ENCODE results near the gene ANKH.

Gene ANKH

GRCh38 chr5:14760548-14761002 is 111.0 kb downstream of the ANKH start:
- no peak for DNase-seq (ENCODE audit: low read depth in 2 of 2)

- DNase-seq (ENCODE audit: low read depth in 2 of 2), result no peak
Observed at GRCh38 chr5:14759744-14760547, 111.6 kb downstream of the ANKH start.

GRCh38 chr5:14757850-14758249 is 113.7 kb downstream of the ANKH start:
- no peak for DNase-seq (ENCODE audit: low read depth in 2 of 2)

GRCh38 chr5:14756478-14756877 is 115.1 kb downstream of the ANKH start:
- DNase-seq (ENCODE audit: low read depth in 2 of 2), result no peak

- DNase-seq (ENCODE audit: low read depth in 2 of 2), result no peak
Observed at GRCh38 chr5:14753947-14754346, 117.6 kb downstream of the ANKH start.

GRCh38 chr5:14753292-14753691 is 118.3 kb downstream of the ANKH start:
- DNase-seq (ENCODE audit: low read depth in 2 of 2), result no peak

- no peak for DNase-seq (ENCODE audit: low read depth in 2 of 2)
Observed at GRCh38 chr5:14752497-14753071, 119.0 kb downstream of the ANKH start.

GRCh38 chr5:14750712-14751111 is 120.9 kb downstream of the ANKH start:
- no peak for DNase-seq (ENCODE audit: low read depth in 2 of 2)

- DNase-seq (ENCODE audit: low read depth in 2 of 2), result no peak
Observed at GRCh38 chr5:14749579-14750101, 121.9 kb downstream of the ANKH start.

- no peak for DNase-seq (ENCODE audit: low read depth in 2 of 2)
Observed at GRCh38 chr5:14748180-14748900, 123.2 kb downstream of the ANKH start.

- no peak for DNase-seq (ENCODE audit: low read depth in 2 of 2)
Observed at GRCh38 chr5:14745753-14746152, 125.8 kb downstream of the ANKH start.

- no peak for DNase-seq (ENCODE audit: low read depth in 2 of 2)
Observed at GRCh38 chr5:14745188-14745563, 126.4 kb downstream of the ANKH start.

- no peak for DNase-seq (ENCODE audit: low read depth in 2 of 2)
Observed at GRCh38 chr5:14744296-14745187, 127.0 kb downstream of the ANKH start.

- DNase-seq (ENCODE audit: low read depth in 2 of 2), result no peak
Observed at GRCh38 chr5:14743601-14744295, 127.8 kb downstream of the ANKH start.

GRCh38 chr5:14742498-14742897 is 129.1 kb downstream of the ANKH start:
- no peak for DNase-seq (ENCODE audit: low read depth in 2 of 2)

GRCh38 chr5:14741801-14742440 is 129.7 kb downstream of the ANKH start:
- no peak for DNase-seq (ENCODE audit: low read depth in 2 of 2)

- DNase-seq (ENCODE audit: low read depth in 2 of 2), result no peak
Observed at GRCh38 chr5:14741131-14741530, 130.4 kb downstream of the ANKH start.

- DNase-seq (ENCODE audit: low read depth in 2 of 2), result no peak
Observed at GRCh38 chr5:14739981-14740380, 131.6 kb downstream of the ANKH start.

- DNase-seq (ENCODE audit: low read depth in 2 of 2), result no peak
Observed at GRCh38 chr5:14739538-14739937, 132.0 kb downstream of the ANKH start.

- no peak for DNase-seq (ENCODE audit: low read depth in 2 of 2)
Observed at GRCh38 chr5:14738050-14738449, 133.5 kb downstream of the ANKH start.
